GM18507 (cell line): ENCODE results near the gene CCT6A.
"Not testable (repeated sequence)": the region's sequence is repeated elsewhere in the genome, so short reads cannot be mapped to it uniquely, and the experiment has no call there.

ENCODE experiments used
- DNase-seq: peaks from one replicate; pipeline ENCODE4 v3.0.0; 2011; ENCODE audit warnings: low read depth; ENCODE audit not compliant: insufficient read length; ENCODE audit errors: extremely low spot score
- FAIRE-seq: peaks from 2 replicates; lab custom pipeline; 2011; peaks lifted over from hg19 to GRCh38; lab: Jason Lieb, UNC

Gene CCT6A

DNA sequence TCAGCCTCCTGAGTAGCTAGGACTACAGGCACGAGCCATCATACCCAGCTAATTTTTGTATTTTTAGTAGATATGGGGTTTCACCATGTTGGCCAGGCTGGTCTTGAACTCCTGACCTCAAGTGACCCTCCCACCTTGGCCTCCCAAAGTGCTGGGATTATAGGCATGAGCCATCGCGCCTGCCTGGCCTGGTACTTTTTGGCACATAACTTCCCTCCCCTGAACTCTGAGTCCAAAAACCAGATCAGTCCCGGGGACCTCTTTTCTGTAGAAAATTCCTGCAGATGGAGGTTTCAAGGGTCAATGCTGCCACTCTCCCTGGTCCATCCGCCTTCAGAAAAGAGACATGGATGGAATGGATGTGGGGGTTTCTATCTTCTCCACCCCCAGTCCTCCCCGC lies 40.8 kb downstream of the CCT6A start:
- not testable (repeated sequence) for DNase-seq

DNA sequence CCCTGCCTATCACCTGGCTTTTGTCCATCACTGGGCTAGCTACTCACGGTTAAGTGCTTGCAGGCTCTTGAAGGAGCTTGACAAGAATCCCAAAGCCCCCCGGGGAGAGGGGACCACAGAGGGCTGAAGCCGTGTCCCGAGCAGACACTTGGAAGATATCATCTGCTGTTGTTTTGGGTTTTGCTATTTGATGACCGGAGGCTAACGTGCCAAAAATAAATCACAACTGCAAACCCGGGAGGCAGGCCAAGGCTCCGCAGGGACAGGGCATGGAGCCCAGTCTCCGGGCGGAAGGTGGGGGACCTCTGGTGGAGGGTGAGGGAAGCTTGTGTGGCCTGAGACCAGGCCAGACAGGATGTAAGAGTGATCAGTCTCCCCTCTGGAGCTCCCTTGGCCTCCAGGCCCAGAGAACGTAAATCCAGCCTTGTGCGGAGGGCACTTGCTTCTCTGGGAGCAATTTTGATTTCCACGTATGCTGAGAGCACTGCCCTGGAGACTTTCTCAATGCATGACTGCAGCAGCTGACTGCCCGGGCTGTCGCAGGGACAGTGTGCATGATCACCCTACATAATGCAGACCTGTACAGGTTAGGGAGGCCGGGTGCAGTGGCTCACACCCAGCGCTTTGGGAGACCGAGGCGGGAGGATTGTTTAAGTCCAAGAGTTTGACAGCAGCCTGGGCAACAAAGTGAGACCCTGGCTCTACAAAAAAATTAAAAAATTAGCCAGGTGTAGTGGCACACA lies 41.4 kb downstream of the CCT6A start, which contains the start of gene PHKG1:
Gene PHKG1 (minus strand): TSS at position 164 of the 743 bp plus-strand sequence. CDS start 4,011 bp downstream, outside the sequence.
- FAIRE-seq (no peak), DNase-seq (no peak)

More for the DNA sequence above, 40.8 kb downstream of the CCT6A start:
- FAIRE-seq: not testable (repeated sequence)

DNA sequence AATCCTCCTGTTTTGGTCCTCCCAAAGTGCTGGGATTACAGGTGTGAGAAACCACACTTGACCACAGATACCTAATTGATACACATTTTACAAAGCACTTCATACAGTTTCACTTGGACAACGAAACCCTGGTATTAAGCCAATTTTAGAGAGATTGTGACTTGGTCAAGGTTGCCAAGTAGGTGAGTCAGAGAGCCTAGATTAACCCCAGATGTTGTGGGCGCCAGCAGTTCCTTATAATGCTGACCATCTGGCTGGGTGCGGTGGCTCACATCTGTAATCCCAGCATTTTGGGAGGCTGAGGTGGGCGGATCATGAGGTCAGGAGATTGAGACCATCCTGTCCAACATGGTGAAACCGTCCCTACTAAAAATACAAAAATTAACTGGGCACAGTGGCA lies 46.1 kb downstream of the CCT6A start:
- no peak for FAIRE-seq
- DNase-seq: no peak

DNA sequence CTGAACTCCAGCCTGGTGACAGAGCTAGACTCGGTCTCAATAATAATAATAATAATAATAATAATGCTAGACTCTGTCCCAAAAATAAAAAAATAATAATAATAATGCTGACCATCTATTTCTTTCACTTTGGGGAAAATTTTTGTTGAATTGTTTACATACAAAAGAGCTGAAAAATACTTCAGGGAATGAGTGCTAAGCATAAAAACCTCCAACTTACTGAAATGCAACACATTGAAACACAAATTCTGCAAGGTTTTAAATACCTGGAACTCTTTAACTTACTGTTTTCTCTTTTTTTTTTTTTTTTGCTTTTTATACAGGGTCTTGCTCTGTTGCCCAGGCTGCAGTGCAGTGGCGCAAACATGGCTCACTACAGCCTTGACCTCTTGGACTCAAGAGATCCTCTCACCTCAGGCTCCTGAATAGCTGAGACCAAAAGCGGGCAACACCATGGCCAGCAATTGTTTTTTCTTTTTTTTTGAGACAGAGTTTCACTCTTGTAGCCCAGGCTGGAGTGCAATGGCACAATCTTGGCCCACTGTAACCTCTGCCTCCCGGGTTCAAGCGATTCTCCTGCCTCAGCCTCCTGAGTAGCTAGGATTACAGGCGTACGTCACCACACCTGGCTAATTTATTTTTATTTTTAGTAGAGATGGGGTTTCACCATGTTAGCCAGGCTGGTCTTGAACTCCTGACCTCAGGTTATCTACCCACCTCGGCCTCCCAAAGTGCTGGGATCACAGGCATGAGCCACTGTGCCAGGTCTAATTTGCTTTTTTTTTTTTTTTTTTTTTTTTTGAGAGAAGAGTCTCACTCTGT lies 46.8 kb downstream of the CCT6A start:
- DNase-seq, FAIRE-seq: not testable (repeated sequence)

DNA sequence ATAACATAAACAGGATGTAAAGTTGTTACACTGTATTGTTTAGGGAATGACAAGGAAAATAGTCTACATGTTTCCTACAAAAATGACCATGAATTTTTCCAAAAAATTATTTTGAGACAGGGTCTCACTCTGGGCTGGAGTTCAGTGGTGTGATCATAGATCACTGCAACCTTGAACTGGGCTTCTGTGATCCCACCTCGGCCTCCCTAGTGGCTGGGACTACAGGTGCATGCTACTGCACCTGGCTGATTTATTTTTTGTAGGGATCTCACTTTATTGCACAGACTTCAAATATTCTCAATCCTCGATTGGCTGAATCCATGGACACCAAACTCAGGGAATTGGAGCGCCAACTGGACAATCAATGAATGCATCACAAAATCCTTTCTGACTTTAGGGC lies 48.1 kb downstream of the CCT6A start:
- no peak for FAIRE-seq

DNA sequence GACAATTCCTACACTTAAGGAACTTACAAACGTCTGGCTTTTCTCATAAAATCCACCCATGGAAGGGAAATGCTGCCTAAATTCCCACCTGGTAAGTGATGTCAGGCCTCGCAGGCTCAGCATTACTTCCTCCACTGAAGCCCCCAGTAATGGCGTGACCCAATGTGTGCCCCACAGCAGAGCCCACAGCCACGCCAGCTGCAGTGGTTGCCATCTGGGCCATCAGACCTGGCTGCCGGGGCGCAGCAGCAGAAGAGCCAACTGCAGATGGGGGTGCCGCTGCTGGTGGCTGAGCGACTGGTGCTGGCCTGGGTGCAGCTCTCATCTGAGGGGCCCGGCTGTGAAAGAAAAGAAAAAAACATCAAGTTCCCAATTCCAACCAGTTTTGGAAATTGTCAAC lies 52.6 kb downstream of the CCT6A start:
- not testable (repeated sequence) for FAIRE-seq, DNase-seq

More for the DNA sequence above, 48.1 kb downstream of the CCT6A start:
- DNase-seq: no peak

DNA sequence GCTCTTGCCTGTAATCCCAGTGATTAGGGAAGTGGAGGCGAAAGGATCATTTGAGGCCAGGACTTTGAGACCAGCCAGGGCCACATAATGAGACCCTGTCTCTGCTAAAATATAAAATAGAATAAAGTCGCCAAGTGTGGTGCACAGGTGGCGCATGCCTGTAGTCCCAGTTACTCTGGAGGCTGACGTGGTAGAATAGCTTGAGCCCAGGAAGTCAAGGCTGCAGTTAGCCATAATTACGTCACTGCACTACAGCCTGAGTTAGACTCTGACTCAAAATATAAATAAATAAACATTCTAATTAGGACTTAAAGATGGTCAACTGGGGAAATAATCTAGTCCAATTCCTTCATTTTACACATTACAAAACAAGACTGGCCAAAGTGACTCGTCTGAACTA lies 53.9 kb downstream of the CCT6A start:
- DNase-seq (no peak), FAIRE-seq (no peak)

DNA sequence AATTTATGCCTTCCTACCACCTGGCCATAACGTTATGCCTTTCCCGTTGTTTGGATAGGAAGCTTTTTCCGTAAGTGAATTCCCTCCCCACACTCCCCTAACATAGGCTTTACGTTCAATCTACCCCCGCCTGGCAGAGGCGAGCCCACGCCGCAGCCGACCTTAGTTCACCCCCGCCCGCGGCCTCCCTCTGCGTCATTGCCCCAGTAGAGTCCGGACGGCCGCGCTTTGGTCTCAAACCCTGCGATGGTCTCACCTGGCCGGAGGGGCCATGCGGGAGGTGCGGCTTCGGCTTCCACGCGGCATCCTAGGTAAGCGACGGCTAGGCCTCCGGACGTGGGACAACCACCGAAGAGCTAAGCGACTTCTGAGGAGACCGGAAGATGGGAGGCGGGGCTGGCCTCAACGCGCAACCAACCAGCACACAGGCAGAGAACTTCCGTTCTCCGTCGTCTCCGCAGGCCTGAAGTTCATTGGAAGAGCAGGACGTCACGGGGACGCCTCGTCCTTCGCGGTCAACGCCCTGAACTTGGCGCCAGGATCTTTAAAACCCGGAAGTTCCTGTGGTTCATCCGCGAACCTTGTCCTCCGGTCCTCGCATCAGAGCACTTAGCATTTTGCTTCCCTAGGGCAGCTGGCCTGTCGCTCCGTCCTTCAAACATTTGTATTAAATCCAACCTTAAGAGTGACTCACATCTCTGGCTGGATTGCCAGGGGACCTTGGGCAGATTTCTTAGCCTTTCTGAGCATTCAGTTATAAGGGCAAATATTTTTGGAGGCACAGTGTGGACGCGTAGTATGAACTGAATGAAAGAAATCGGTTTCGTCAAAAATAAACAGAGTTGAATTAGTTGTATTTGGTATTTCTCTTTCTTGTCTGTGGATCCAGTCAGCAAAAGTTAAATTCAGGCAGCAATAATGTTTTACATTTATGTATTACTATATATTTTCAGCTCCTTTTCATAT lies 54.8 kb downstream of the CCT6A start, which contains the start of gene CHCHD2:
Gene CHCHD2 (minus strand): TSS at position 369 of the 966 bp plus-strand sequence. CDS start 63 bp downstream, at position 306.
- DNase-seq (peak; percentile 91), FAIRE-seq (peak; percentile 99)

DNA sequence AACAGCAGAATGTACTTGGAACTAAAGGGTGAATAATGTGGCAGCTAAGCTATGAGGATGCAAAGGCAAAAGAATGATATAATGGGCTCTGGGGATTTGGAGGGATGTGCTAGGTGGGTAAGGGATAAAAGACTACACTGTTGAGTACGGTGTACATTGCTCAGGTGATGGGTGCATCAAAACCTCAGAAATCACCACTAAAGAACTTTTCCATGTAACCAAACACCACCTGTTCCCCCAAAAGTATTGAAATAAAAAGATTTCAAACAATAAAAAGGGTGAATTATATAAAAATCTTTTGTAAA lies 56.3 kb downstream of the CCT6A start:
- no peak for DNase-seq
- FAIRE-seq: no peak

DNA sequence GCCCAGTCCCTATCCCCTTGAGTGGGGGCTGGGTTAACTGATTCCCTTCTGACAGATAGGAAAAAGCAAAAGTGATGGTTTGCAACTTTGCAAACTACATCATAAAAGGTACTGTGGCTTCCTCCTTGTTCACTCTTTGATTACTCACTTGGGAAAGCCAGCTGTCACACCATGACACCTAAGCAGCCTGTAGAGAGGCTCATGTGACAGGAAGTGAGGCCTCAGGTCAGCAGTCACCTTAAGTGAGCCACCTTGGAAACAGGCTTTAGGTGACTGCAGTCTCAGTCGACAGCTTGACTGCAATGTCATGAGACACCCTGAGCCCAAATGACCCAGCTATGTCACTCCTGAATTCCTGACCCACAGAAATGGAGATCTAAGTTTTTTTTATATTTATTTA lies 59.0 kb downstream of the CCT6A start:
- DNase-seq: no peak
- FAIRE-seq: no peak

DNA sequence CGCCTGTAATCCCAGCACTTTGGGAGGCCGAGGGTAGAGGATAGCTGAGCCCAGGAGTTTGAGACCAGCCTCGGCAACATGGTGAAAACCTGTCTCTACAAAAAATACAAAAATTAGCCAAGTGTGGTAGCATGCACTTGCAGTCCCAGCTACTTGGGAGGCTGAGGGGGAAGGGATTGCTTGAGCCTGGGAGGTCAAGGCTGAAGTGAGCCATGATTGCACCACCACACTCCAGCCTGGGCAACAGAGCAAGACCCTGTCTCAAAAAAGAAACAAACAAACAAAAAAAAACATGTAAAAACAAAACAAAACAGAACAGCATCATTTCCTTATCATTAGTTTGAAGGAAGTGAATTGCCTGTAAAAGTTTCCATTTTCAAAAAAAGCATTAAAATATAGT lies 60.7 kb downstream of the CCT6A start:
- not testable (repeated sequence) for FAIRE-seq

More for the DNA sequence above, 60.7 kb downstream of the CCT6A start:
- not testable (repeated sequence) for DNase-seq
